RWPE2 (cell line): ENCODE results near the gene ZMIZ1.

Source experiments
- ATAC-seq: fragments of 200-7000 bp; cut with Tn5 transposase; 3 replicates; pipeline ENCODE4 v1.9.1; 2021; ENCODE audit warnings: low read depth
- DNase-seq: peaks from one replicate; pipeline ENCODE4 v3.0.0-alpha.2; 2020; ENCODE audit warnings: low spot score
- H3K27ac ChIP-seq: fragments of 450-650 bp; 2 replicates; pipeline ENCODE4 v1.5.1; 2017; ENCODE audit warnings: mild to moderate bottlenecking; ENCODE audit not compliant: poor library complexity, severe bottlenecking
- H3K27me3 ChIP-seq: fragments of 250-450 bp; sonication (Bioruptor Pico); 2 replicates; pipeline ENCODE4 v1.5.1; 2021; ENCODE audit warnings: mild to moderate bottlenecking, moderate library complexity; ENCODE audit not compliant: insufficient read depth, poor library complexity, severe bottlenecking
- H3K36me3 ChIP-seq: fragments of 250-450 bp; sonication (Bioruptor Pico); 2 replicates; pipeline ENCODE4 v1.5.1; 2020; ENCODE audit warnings: low read depth, mild to moderate bottlenecking, moderate library complexity
- H3K4me1 ChIP-seq: fragments of 250-450 bp; sonication (Bioruptor Pico); 2 replicates; pipeline ENCODE4 v1.5.1; 2021; ENCODE audit warnings: mild to moderate bottlenecking, moderate library complexity; ENCODE audit not compliant: insufficient read depth, poor library complexity, severe bottlenecking
- H3K4me3 ChIP-seq: fragments of 250-450 bp; sonication (Bioruptor Pico); 2 replicates; pipeline ENCODE4 v1.5.1; 2021; ENCODE audit warnings: mild to moderate bottlenecking, moderate library complexity; ENCODE audit not compliant: severe bottlenecking
- H3K9me3 ChIP-seq: fragments of 250-450 bp; sonication (Bioruptor Pico); 2 replicates; pipeline ENCODE4 v1.5.1; 2021; ENCODE audit warnings: mild to moderate bottlenecking, moderate library complexity; ENCODE audit not compliant: severe bottlenecking
- CTCF ChIP-seq: fragments of 450-650 bp; IDR thresholded peaks from one replicate; pipeline ENCODE4 v1.5.1; 2017; ENCODE audit warnings: mild to moderate bottlenecking, moderate library complexity; ENCODE audit not compliant: poor library complexity, severe bottlenecking

Gene ZMIZ1

DNA sequence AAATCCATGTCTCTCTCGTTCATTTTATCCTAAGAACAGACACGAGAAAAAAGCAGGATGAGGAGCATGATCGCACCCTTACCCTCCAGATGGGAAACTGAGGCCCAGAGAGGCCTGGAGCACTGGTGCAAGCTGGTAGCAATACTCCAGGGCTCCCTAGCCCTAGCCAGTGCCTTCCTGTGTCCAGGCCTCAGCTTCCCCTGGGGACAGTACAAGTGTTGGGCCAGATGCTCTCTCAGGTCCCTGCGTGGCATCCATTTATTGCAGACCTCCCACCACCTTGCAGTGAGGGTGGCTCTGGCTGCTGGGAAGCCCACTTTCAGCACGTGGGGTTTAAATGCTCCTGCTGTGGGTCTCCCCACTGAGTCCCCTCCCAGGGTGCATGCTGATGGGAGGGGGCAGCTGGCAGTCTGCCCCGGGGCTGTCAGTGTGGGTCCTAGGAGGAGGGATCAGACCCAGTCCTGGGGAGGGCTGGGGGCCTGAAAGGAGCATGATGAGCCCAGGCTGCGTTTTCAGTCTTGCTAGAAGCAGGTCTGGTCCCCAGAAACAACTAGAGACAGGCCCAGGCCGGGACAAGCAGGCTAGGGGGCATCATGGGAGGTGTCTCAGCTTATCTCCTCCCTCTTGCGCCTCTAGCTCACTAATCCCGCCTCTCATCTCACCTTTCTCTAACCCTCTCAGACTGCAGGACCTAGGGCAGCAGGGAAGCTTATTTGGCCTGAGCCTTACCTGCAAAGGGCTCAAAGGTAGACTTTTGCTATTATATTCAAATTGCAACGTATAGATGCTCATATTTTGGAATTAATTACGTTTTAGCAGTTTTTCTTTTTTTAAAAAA, 277.8 kb downstream of the ZMIZ1 start:
- Histone ChIP-seq H3K4me3 (peak overlapping the region; percentile 68), H3K9me3 (no peaks in the 10 kb centered on the region), H3K27me3 (no peaks in the 10 kb centered on the region), H3K4me1 (peaks cover 3% of the 10 kb centered on the region), H3K36me3 (peaks cover 33% of the 10 kb centered on the region), H3K27ac (peak overlapping the region; percentile 73)
- TF ChIP-seq CTCF: no peak
- ATAC-seq (0 out of 3 replicates have a peak, but pooled peaks have one; percentile 2), DNase-seq (no peak)

DNA sequence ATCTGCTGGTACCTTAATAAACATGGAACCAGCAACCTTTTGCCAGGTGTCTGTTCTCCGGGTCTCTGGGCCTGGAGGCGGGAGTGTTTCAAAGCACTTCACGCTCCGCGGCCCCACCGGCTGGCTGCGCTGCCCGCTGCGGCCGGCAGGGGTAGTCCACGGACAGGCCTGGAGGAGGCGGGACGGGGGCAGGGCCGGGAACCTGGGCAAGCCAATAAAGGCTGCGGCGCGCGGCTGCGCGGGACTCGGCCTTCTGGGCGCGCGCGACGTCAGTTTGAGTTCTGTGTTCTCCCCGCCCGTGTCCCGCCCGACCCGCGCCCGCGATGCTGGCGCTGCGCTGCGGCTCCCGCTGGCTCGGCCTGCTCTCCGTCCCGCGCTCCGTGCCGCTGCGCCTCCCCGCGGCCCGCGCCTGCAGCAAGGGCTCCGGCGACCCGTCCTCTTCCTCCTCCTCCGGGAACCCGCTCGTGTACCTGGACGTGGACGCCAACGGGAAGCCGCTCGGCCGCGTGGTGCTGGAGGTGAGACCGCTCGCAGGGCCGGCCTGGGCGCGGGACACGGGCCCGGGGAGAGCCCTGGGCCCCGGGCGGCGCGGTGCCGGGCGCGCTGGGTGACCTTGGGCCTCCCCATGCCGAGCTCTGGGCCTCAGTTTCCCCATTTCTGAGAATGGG, 278.6 kb downstream of the ZMIZ1 start, which contains the start of gene PPIF:
Gene PPIF, plus strand, starts transcription at position 244 of the 668 bp plus-strand sequence. Its CDS starts 80 bp downstream, at position 324.
- Histone ChIP-seq H3K9me3 (no peaks in the 10 kb centered on the region), H3K36me3 (peaks cover 41% of the 10 kb centered on the region), H3K4me1 (peaks cover 3% of the 10 kb centered on the region), H3K27me3 (no peaks in the 10 kb centered on the region), H3K4me3 (peak within 1 kb of the TSS; percentile 68), H3K27ac (peak within 1 kb of the TSS; percentile 73)
- DNase-seq (peak; percentile 93), ATAC-seq (peak; percentile 94)
- TF ChIP-seq CTCF: peak; percentile 92

DNA sequence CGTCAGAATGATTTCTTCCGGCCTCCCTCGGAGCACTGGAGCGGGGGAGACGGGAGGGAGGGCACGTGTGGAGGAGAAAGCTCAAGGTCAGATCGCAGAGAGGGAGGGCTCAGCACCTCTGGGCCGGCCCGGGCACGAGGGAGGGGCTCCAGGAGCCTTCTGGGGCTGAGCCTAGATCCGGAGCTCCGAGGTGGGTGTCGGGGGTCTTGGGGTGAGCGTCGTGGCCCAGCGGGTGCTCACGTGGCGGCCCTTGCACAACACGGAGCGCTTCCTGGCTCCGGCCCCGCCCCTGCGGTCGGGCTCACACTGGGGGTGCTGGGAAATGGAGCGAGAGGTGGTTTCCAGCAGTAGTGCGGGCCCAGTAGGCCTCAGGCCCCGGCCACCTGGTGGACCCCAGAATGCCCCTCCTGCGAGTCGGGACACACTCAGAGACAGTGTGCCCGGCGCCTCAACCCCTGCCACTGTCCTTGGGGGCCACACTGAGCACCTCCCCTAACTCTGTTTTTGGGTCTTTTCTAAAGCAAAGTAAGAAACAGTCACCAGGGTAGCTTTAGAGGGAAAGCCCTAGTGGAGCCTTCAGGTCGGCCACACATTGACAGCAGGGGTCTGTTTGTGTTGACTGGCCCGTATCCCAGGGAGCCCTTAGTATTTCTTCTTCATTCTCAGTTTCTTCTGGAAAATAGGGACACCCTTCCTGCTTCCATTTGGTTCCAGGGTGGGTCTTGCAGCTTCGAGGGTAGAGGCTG, 279.3 kb downstream of the ZMIZ1 start:
- no peaks in the 10 kb centered on the region for H3K27me3 ChIP-seq
- peaks cover 48% of the 10 kb centered on the region for H3K36me3 ChIP-seq
- no peaks in the 10 kb centered on the region for H3K9me3 ChIP-seq
- H3K27ac ChIP-seq: peak overlapping the region; percentile 73
- DNase-seq: no peak
- peaks cover 3% of the 10 kb centered on the region for H3K4me1 ChIP-seq
- TF ChIP-seq CTCF: no peak
- ATAC-seq: peak; percentile 51
- H3K4me3 ChIP-seq: peak overlapping the region; percentile 68

DNA sequence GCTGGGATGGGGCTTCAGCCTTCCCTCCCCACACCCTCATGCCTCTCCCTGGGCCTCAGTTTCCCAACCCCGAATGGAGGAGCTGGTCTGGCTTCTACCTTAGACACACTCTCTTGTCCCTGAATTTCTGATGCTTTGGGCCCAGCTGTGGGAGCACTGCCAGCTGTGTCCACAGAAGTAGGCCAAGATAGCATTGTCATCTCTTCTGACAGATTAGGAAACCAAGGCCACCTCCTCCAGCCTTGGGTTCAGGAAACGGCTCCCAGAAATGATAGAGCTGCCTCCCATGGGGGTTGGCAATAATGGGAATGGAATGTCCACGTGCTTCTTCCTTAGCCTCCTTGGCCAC, 279.8 kb downstream of the ZMIZ1 start:
- Histone ChIP-seq H3K27me3 (no peaks in the 10 kb centered on the region), H3K9me3 (no peaks in the 10 kb centered on the region), H3K4me1 (peaks cover 3% of the 10 kb centered on the region), H3K36me3 (peaks cover 54% of the 10 kb centered on the region), H3K27ac (peak overlapping the region; percentile 73), H3K4me3 (peak overlapping the region; percentile 68)
- DNase-seq (no peak), ATAC-seq (no peak)
- TF ChIP-seq CTCF: no peak
